Epithelial cell of prostate (primary cell): ENCODE data around the gene PTPRF.
"Not testable (repeated sequence)": the region's sequence is repeated elsewhere in the genome, so short reads cannot be mapped to it uniquely, and the experiment has no call there.

Experiments used
- DNase-seq: peaks from one replicate; pipeline ENCODE4 v3.0.0-alpha.2; 2011; ENCODE audit warnings: low read depth, low spot score
- H3K27ac ChIP-seq: fragments of 450-650 bp; 2 replicates; pipeline ENCODE4 v1.5.1; 2017; ENCODE audit warnings: mild to moderate bottlenecking

Gene PTPRF

GRCh38 chr1:43536196-43536863 lies 5.6 kb downstream of the PTPRF start:
- peak; percentile 44 for DNase-seq
- peak overlapping the region; percentile 49 for H3K27ac ChIP-seq

- no peak for DNase-seq
- peak overlapping the region; percentile 49 for H3K27ac ChIP-seq
Observed at GRCh38 chr1:43536864-43537358, 6.2 kb downstream of the PTPRF start.

GRCh38 chr1:43537423-43538142 lies 6.9 kb downstream of the PTPRF start:
- H3K27ac ChIP-seq, result peak overlapping the region; percentile 49
- DNase-seq, result peak; percentile 16

GRCh38 chr1:43538143-43538487 lies 7.4 kb downstream of the PTPRF start:
- DNase-seq, result no peak
- no peak overlapping the region for H3K27ac ChIP-seq

- no peak for DNase-seq
- no peak overlapping the region for H3K27ac ChIP-seq
Observed at GRCh38 chr1:43538969-43539368, 8.3 kb downstream of the PTPRF start.

- no peak for DNase-seq
- no peak overlapping the region for H3K27ac ChIP-seq
Observed at GRCh38 chr1:43539726-43540434, 9.2 kb downstream of the PTPRF start.

- peak overlapping the region; percentile 28 for H3K27ac ChIP-seq
- no peak for DNase-seq
Observed at GRCh38 chr1:43540653-43541071, 10.0 kb downstream of the PTPRF start.

- H3K27ac ChIP-seq, result peak overlapping the region; percentile 28
- DNase-seq, result no peak
Observed at GRCh38 chr1:43541141-43541540, 10.5 kb downstream of the PTPRF start.

GRCh38 chr1:43541721-43542401 lies 11.2 kb downstream of the PTPRF start:
- no peak for DNase-seq
- peak overlapping the region; percentile 28 for H3K27ac ChIP-seq

- DNase-seq, result no peak
- peak overlapping the region; percentile 28 for H3K27ac ChIP-seq
Observed at GRCh38 chr1:43542527-43543458, 12.1 kb downstream of the PTPRF start.

- no peak overlapping the region for H3K27ac ChIP-seq
- no peak for DNase-seq
Observed at GRCh38 chr1:43543567-43543966, 12.9 kb downstream of the PTPRF start.

- DNase-seq, result no peak
- no peak overlapping the region for H3K27ac ChIP-seq
Observed at GRCh38 chr1:43545339-43545694, 14.6 kb downstream of the PTPRF start.

- no peak overlapping the region for H3K27ac ChIP-seq
- DNase-seq, result no peak
Observed at GRCh38 chr1:43545695-43546387, 15.2 kb downstream of the PTPRF start.

GRCh38 chr1:43546388-43547100 lies 15.9 kb downstream of the PTPRF start:
- no peak overlapping the region for H3K27ac ChIP-seq
- DNase-seq, result no peak

GRCh38 chr1:43547538-43548072 lies 16.9 kb downstream of the PTPRF start:
- H3K27ac ChIP-seq, result peak overlapping the region; percentile 85
- DNase-seq, result no peak

GRCh38 chr1:43548285-43549271 lies 17.9 kb downstream of the PTPRF start:
- H3K27ac ChIP-seq, result peak overlapping the region; percentile 85

GRCh38 chr1:43549394-43549793 lies 18.7 kb downstream of the PTPRF start:
- DNase-seq, result not testable (repeated sequence)
- H3K27ac ChIP-seq, result peak overlapping the region; percentile 85

More at GRCh38 chr1:43548285-43549271, 17.9 kb downstream of the PTPRF start:
- peak; percentile 24 for DNase-seq
